Natural killer cell (primary cell): ENCODE results near the gene CD79A. TPM values are rescaled to one million over a fixed set of nuclear protein-coding genes. Genes with fewer than 3 reads are reported as not detected.

Experiments used
- ATAC-seq, 3 donors: fragments of 150-1000 bp in 2 of 3; fragments of 200-7000 bp in 1 of 3; cut with Tn5 transposase; 1 replicate in 1 of 3; 2 replicates in 2 of 3; pipeline ENCODE4 v1.10.0; 2021; ENCODE audit warnings: mild to moderate bottlenecking in 2 of 3, moderate library complexity in 2 of 3
- DNase-seq, 2 donors: peaks; one replicate each; pipeline versions ENCODE4 v3.0.0 to v3.0.0-alpha.2; 2013 to 2021; ENCODE audit warnings: mixed read lengths in 1 of 2
- H3K27ac ChIP-seq: one replicate; pipeline ENCODE4 v1.5.1; 2013; ENCODE audit warnings: mild to moderate bottlenecking, low read length
- H3K27me3 ChIP-seq: one replicate; pipeline ENCODE4 v1.6.1; 2013; ENCODE audit warnings: low read length; ENCODE audit not compliant: control insufficient read depth, insufficient read depth
- H3K36me3 ChIP-seq: one replicate; pipeline ENCODE4 v1.6.1; 2013; ENCODE audit warnings: low read length; ENCODE audit not compliant: control insufficient read depth, insufficient read depth
- H3K4me1 ChIP-seq: one replicate; pipeline ENCODE4 v1.6.1; 2013; ENCODE audit warnings: low read length; ENCODE audit not compliant: control insufficient read depth, insufficient read depth
- H3K4me3 ChIP-seq: one replicate; pipeline ENCODE4 v1.5.1; 2013; ENCODE audit warnings: low read length
- H3K9me3 ChIP-seq: one replicate; pipeline ENCODE4 v1.6.1; 2013; ENCODE audit warnings: low read length; ENCODE audit not compliant: control insufficient read depth, insufficient read depth
- H3K27ac Mint-ChIP-seq, 2 donors: one replicate each; pipeline ENCODE4 v1.8.0; 2022; ENCODE audit warnings: mild to moderate bottlenecking in 2 of 2, mixed read lengths in 2 of 2, moderate library complexity in 1 of 2
- H3K27me3 Mint-ChIP-seq, 2 donors: one replicate each; pipeline ENCODE4 v1.8.0; 2022; ENCODE audit warnings: low read depth in 2 of 2, mixed read lengths in 2 of 2
- H3K36me3 Mint-ChIP-seq: one replicate; pipeline ENCODE4 v1.8.0; 2022; ENCODE audit warnings: mixed read lengths
- H3K4me1 Mint-ChIP-seq, 2 donors: one replicate each; pipeline ENCODE4 v1.8.0; 2022; ENCODE audit warnings: mixed read lengths in 2 of 2
- H3K4me3 Mint-ChIP-seq: one replicate; pipeline ENCODE4 v1.8.0; 2022; ENCODE audit warnings: mild to moderate bottlenecking, moderate library complexity, mixed read lengths
- H3K9me3 Mint-ChIP-seq, 2 donors: one replicate each; pipeline ENCODE4 v1.8.0; 2022; ENCODE audit warnings: mixed read lengths in 2 of 2
- WGBS: methylation state at CpG from one replicate; pipeline ENCODE4 v1.1.7; 2013; ENCODE audit warnings: missing lambda C conversion rate; ENCODE audit not compliant: insufficient coverage; 5-methylcytosine and 5-hydroxymethylcytosine counted together
- intact Hi-C: fragments of 100-400 bp; cut with micrococcal nuclease; formaldehyde crosslinking; loops from one replicate; pipeline ENCODE4 v1.14.2; 2022
- total RNA-seq, 4 donors: library from RNA; stranded (reverse); fragments of 120-200 nt in 1 of 4; gene quantifications; one replicate each; pipeline versions ENCODE4 v1.2.3 to v1.2.4, GENCODE V29; 2013 to 2022
- TF ChIP-seq, protein P1 (sequence below): fragments of 200-600 bp; IDR thresholded peaks from one replicate; pipeline ENCODE4 v1.8.0; 2022; ENCODE audit warnings: antibody characterized with exemption

The CD79A gene
- total RNA-seq, 3 donors from 2014 or later (not counting 1 experiment from before 2014, with no cell fraction given): 5.6 to 35.5 (median 6.0) TPM

DNA sequence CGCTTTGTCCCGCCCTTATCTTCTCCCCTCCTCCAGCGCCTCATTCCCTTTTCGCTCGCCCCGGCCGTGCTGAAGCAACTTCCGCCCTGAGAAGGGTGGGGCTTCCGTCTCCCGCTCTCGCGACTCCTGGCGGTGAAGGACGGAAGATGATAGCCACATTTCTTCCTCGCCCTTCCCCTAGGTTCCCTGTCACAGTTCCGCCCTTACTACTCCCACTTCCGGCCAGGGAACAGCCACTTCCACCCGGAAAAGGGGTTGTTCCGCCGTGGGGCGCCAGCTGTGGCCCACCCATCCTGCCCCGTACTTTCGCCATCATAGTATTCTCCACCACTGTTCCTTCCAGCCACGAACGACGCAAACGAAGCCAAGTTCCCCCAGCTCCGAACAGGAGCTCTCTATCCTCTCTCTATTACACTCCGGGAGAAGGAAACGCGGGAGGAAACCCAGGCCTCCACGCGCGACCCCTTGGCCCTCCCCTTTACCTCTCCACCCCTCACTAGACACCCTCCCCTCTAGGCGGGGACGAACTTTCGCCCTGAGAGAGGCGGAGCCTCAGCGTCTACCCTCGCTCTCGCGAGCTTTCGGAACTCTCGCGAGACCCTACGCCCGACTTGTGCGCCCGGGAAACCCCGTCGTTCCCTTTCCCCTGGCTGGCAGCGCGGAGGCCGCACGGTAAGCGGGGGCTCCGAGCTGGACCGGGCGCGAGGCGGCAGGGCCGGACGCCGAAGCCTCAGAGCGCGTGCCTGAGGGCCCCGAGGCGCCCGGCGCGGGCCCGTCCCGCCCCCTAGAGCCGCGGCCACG lies 17.3 kb upstream of the CD79A start, which contains the start of gene RPS19:
TSS of gene RPS19 (plus strand) at position 638 of the 801 bp plus-strand sequence. CDS start 520 bp downstream, outside the sequence.
- ATAC-seq (peak; percentile 86 to 95 (median 86)), DNase-seq (peak; percentile 98 to 99)
- Histone ChIP-seq H3K4me3 (peak within 1 kb of the TSS; percentile 82), H3K9me3 (no peaks in the 10 kb centered on the region), H3K4me1 (peaks cover 48% of the 10 kb centered on the region), H3K27me3 (no peaks in the 10 kb centered on the region), H3K27ac (peak within 1 kb of the TSS; percentile 92), H3K36me3 (peaks cover 39% of the 10 kb centered on the region)
- peaks cover 35 to 52% of the 10 kb centered on the region in 2 donors for H3K4me1 Mint-ChIP-seq
- WGBS: under 1% methylated on average over 76 of the region's 76 CpGs
- no peaks in the 10 kb centered on the region for H3K9me3 Mint-ChIP-seq
- H3K36me3 Mint-ChIP-seq: no peaks in the 10 kb centered on the region
- H3K4me3 Mint-ChIP-seq: peak within 1 kb of the TSS; percentile 95
- peak within 1 kb of the TSS; percentile 94 to 96 for H3K27ac Mint-ChIP-seq
- H3K27me3 Mint-ChIP-seq: no peaks in the 10 kb centered on the region
- TF ChIP-seq, protein P1, sequence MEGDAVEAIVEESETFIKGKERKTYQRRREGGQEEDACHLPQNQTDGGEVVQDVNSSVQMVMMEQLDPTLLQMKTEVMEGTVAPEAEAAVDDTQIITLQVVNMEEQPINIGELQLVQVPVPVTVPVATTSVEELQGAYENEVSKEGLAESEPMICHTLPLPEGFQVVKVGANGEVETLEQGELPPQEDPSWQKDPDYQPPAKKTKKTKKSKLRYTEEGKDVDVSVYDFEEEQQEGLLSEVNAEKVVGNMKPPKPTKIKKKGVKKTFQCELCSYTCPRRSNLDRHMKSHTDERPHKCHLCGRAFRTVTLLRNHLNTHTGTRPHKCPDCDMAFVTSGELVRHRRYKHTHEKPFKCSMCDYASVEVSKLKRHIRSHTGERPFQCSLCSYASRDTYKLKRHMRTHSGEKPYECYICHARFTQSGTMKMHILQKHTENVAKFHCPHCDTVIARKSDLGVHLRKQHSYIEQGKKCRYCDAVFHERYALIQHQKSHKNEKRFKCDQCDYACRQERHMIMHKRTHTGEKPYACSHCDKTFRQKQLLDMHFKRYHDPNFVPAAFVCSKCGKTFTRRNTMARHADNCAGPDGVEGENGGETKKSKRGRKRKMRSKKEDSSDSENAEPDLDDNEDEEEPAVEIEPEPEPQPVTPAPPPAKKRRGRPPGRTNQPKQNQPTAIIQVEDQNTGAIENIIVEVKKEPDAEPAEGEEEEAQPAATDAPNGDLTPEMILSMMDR: peak; percentile 72
- intact Hi-C loops: loop anchor here (1.0 to 2.0 kb wide), 4 partner anchors 11 to 175 kb away; no protein-coding TSS in a partner anchor

DNA sequence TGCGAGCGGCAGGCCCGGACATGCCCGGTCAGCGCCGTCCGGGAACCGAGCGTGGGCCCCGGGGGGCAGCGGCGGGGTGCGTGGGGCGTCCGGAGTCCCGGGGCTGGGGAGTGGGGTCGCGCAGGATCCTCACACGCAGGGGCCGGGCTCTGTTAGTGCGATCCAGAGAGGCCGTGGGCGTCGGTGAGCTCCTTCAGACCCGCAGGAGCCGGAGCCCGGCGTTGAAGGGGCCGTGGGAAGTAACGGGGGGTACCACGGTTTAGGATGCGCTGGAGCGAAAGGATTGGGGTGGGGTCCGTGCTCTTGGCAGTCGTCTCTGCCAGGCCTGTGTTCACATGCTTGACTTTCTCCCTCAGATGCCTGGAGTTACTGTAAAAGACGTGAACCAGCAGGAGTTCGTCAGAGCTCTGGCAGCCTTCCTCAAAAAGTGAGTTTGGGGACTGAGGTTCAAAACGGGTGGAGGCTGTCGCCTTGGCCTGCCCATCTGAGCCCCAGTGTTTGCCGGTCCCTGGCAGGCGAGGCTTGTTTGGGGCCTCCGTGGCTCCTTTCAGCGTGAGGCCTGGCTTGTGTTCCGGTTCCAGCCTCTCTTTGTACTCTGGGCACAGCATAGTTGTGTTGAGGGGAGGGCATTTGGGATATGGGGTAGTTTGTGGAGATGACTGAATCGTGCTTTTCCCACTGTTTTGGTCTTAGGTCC lies 16.5 kb upstream of the CD79A start:
- peak overlapping the region; percentile 94 to 96 for H3K27ac Mint-ChIP-seq
- peaks cover 45% of the 10 kb centered on the region for H3K36me3 ChIP-seq
- peaks cover 35 to 52% of the 10 kb centered on the region in 2 donors for H3K4me1 Mint-ChIP-seq
- WGBS: under 1% methylated on average over 45 of the region's 45 CpGs
- peak overlapping the region; percentile 82 for H3K4me3 ChIP-seq
- peak overlapping the region; percentile 51 for H3K27ac ChIP-seq
- DNase-seq: peak in 1 of 2 donors; percentile 53
- H3K4me1 ChIP-seq: peaks cover 50% of the 10 kb centered on the region
- no peaks in the 10 kb centered on the region for H3K9me3 ChIP-seq
- TF ChIP-seq, protein P1: no peak
- intact Hi-C loops: loop anchor here (1.0 kb wide), 1 partner anchor 11 kb away; no protein-coding TSS in a partner anchor
- peak overlapping the region; percentile 95 for H3K4me3 Mint-ChIP-seq
- H3K36me3 Mint-ChIP-seq: no peaks in the 10 kb centered on the region
- H3K27me3 Mint-ChIP-seq: no peaks in the 10 kb centered on the region
- no peaks in the 10 kb centered on the region for H3K27me3 ChIP-seq
- no peaks in the 10 kb centered on the region for H3K9me3 Mint-ChIP-seq
- no peak for ATAC-seq

DNA sequence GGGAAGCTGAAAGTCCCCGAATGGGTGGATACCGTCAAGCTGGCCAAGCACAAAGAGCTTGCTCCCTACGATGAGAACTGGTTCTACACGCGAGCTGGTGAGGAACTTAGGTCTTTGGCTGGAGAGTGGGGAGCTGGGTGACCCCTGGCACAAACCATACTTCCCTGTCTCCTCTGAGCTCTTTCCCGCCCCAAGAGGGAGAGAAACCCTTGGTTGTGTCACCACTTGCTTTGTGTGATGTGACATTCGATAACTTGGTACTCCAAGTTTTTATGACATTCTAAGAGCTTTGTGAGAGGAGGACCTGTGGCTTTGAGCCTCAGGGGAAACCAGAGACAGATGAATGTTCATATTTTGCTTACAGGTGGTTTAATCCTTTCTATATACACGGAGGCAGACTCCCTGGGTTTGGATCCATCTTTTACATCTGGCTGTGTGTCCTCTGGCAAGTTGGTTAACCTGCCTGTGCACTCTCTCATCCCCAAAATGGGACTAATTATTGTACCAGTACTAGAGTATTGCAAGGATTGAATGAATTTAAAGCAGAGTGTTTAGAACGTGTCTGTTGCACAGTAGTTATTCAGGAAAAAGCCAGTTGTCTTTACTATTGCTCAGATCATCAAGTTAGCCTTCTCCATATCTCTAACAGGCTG lies 15.8 kb upstream of the CD79A start:
- Mint-ChIP-seq H3K4me3 (peak overlapping the region; percentile 95), H3K36me3 (no peaks in the 10 kb centered on the region)
- H3K36me3 ChIP-seq: peaks cover 48% of the 10 kb centered on the region

More for the DNA sequence above, 15.8 kb upstream of the CD79A start:
- peaks cover 35 to 54% of the 10 kb centered on the region in 2 donors for H3K4me1 Mint-ChIP-seq
- peak overlapping the region; percentile 94 to 96 for H3K27ac Mint-ChIP-seq
- H3K4me1 ChIP-seq: peaks cover 53% of the 10 kb centered on the region
- H3K4me3 ChIP-seq: peak overlapping the region; percentile 82
- DNase-seq: no peak
- H3K9me3 ChIP-seq: no peaks in the 10 kb centered on the region
- ATAC-seq: no peak
- intact Hi-C loops: no loop called here
- TF ChIP-seq, protein P1: no peak
- H3K27ac ChIP-seq: peak overlapping the region; percentile 51
- H3K27me3 Mint-ChIP-seq: no peaks in the 10 kb centered on the region
- H3K9me3 Mint-ChIP-seq: no peaks in the 10 kb centered on the region
- no peaks in the 10 kb centered on the region for H3K27me3 ChIP-seq
- 45% methylated on average over 8 of the region's 9 CpGs for WGBS
